Measurements from ENCODE around the gene IGSF9. TPM values are rescaled to one million over a fixed set of nuclear protein-coding genes. Genes with fewer than 3 reads are reported as not detected.

IGSF9 gene
- total RNA-seq, 1 donor from 2014 or later = 24.5 TPM

DNA sequence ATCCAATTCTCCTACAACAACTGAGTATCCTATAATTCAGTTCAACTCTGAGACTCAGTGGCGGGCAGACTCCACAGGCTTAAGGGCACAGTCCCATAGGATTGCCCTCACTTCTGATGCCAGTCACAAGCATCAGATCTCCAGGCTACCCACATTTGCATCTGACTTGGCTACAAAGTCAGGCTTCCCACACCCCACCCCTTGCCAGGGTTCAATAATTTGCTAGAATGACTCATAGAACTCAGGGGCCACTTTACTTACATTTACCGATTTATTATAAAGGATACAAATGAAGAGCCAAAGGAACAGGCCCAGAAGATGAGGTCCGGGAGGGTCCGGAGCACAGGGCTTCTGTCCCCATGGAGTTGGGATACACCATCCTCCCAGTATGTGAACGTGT is 44.6 kb upstream of the IGSF9 start:
- peaks cover 39% of the 10 kb centered on the region for H3K27me3 Mint-ChIP-seq (ENCODE audit: low read depth)
- no peaks in the 10 kb centered on the region for H3K4me1 Mint-ChIP-seq
- H3K36me3 Mint-ChIP-seq (ENCODE audit: low read depth) = no peaks in the 10 kb centered on the region
- H3K9me3 Mint-ChIP-seq = no peaks in the 10 kb centered on the region
- H3K4me3 Mint-ChIP-seq = no peak overlapping the region
- no peak for DNase-seq (ENCODE audit: low read depth, low spot score)
- no peak overlapping the region for H3K27ac Mint-ChIP-seq (ENCODE audit: unreplicated experiment)
- TF ChIP-seq, protein P1, sequence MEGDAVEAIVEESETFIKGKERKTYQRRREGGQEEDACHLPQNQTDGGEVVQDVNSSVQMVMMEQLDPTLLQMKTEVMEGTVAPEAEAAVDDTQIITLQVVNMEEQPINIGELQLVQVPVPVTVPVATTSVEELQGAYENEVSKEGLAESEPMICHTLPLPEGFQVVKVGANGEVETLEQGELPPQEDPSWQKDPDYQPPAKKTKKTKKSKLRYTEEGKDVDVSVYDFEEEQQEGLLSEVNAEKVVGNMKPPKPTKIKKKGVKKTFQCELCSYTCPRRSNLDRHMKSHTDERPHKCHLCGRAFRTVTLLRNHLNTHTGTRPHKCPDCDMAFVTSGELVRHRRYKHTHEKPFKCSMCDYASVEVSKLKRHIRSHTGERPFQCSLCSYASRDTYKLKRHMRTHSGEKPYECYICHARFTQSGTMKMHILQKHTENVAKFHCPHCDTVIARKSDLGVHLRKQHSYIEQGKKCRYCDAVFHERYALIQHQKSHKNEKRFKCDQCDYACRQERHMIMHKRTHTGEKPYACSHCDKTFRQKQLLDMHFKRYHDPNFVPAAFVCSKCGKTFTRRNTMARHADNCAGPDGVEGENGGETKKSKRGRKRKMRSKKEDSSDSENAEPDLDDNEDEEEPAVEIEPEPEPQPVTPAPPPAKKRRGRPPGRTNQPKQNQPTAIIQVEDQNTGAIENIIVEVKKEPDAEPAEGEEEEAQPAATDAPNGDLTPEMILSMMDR (conservative IDR thresholded peaks at IDR 0.05) = no peak

DNA sequence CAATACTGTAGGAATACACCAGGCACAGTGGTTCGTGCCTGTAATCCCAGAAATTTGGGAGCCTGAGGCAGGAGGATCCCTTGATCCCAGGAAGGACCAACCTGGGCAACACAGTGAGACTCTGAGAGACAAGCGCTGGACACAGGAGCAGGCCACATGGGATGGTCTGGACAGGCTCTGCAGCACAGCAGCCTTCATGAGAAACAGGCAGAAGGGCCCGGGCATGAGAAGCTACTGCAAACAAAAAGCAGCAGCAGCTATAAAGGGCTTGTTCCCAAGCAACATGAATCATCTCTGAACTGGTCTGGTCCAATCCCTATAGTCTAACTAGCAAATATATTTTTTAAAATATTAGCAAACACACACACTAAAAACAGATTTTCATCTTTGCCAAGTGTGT is 44.2 kb upstream of the IGSF9 start:
- Mint-ChIP-seq H3K27ac (ENCODE audit: unreplicated experiment) (no peak overlapping the region), H3K4me3 (no peak overlapping the region), H3K4me1 (no peaks in the 10 kb centered on the region), H3K9me3 (no peaks in the 10 kb centered on the region), H3K27me3 (ENCODE audit: low read depth) (peaks cover 39% of the 10 kb centered on the region), H3K36me3 (ENCODE audit: low read depth) (no peaks in the 10 kb centered on the region)
- no peak for DNase-seq (ENCODE audit: low read depth, low spot score)
- TF ChIP-seq, protein P1 (conservative IDR thresholded peaks at IDR 0.05) = no peak

DNA sequence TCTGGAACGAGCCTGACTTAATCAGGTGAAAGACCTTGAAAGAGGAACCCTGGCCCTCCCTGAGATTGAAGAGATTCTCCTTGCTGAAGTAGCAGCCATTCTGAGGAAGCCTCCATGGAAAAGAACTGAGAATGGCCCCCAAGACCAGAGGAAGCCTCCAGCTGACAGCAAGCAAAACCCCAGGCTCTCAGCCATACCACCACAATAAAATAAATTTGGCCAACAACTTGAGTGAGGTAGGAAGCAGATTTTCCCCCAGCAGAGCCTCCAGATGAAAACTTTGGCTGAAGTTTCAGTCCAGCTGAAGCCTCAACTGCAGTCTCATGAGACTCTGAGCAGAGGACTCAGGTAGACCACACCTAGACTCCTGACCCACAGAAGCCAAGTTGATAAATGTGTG is 42.6 kb upstream of the IGSF9 start:
- H3K9me3 Mint-ChIP-seq = no peaks in the 10 kb centered on the region
- TF ChIP-seq, protein P1 (conservative IDR thresholded peaks at IDR 0.05) = no peak
- no peak for DNase-seq (ENCODE audit: low read depth, low spot score)

GRCh38 chr1:159987186-159987585 is 41.8 kb upstream of the IGSF9 start:
- no peaks in the 10 kb centered on the region for H3K4me1 Mint-ChIP-seq
- H3K36me3 Mint-ChIP-seq (ENCODE audit: low read depth) = no peaks in the 10 kb centered on the region
- no peak for DNase-seq (ENCODE audit: low read depth, low spot score)
- no peaks in the 10 kb centered on the region for H3K9me3 Mint-ChIP-seq
- TF ChIP-seq, protein P1 (conservative IDR thresholded peaks at IDR 0.05) = no peak
- H3K27ac Mint-ChIP-seq (ENCODE audit: unreplicated experiment) = no peak overlapping the region
- H3K4me3 Mint-ChIP-seq = no peak overlapping the region
- H3K27me3 Mint-ChIP-seq (ENCODE audit: low read depth) = peaks cover 42% of the 10 kb centered on the region

More for the DNA sequence above, 42.6 kb upstream of the IGSF9 start:
- Mint-ChIP-seq H3K4me3 (no peak overlapping the region), H3K27me3 (ENCODE audit: low read depth) (peaks cover 45% of the 10 kb centered on the region), H3K36me3 (ENCODE audit: low read depth) (no peaks in the 10 kb centered on the region), H3K4me1 (no peaks in the 10 kb centered on the region), H3K27ac (ENCODE audit: unreplicated experiment) (no peak overlapping the region)

GRCh38 chr1:159986531-159986930 is 41.1 kb upstream of the IGSF9 start:
- TF ChIP-seq, protein P1 (conservative IDR thresholded peaks at IDR 0.05) = no peak
- Mint-ChIP-seq H3K4me3 (no peak overlapping the region), H3K9me3 (peaks cover 2% of the 10 kb centered on the region), H3K27ac (ENCODE audit: unreplicated experiment) (no peak overlapping the region), H3K36me3 (ENCODE audit: low read depth) (no peaks in the 10 kb centered on the region), H3K4me1 (no peaks in the 10 kb centered on the region), H3K27me3 (ENCODE audit: low read depth) (peaks cover 41% of the 10 kb centered on the region)
- no peak for DNase-seq (ENCODE audit: low read depth, low spot score)

- DNase-seq (ENCODE audit: low read depth, low spot score) = no peak
Measured at GRCh38 chr1:159986093-159986492, 40.7 kb upstream of the IGSF9 start.

More at GRCh38 chr1:159986093-159986492, 40.7 kb upstream of the IGSF9 start:
- no peak overlapping the region for H3K4me3 Mint-ChIP-seq
- TF ChIP-seq, protein P1 (conservative IDR thresholded peaks at IDR 0.05) = no peak
- peaks cover 37% of the 10 kb centered on the region for H3K27me3 Mint-ChIP-seq (ENCODE audit: low read depth)
- no peaks in the 10 kb centered on the region for H3K36me3 Mint-ChIP-seq (ENCODE audit: low read depth)
- H3K4me1 Mint-ChIP-seq = no peaks in the 10 kb centered on the region
- peaks cover 2% of the 10 kb centered on the region for H3K9me3 Mint-ChIP-seq
- no peak overlapping the region for H3K27ac Mint-ChIP-seq (ENCODE audit: unreplicated experiment)
